Putamen (tissue), 1 donor: ENCODE data around the gene KHDC3L.

Source experiments
- DNase-seq: peaks from one replicate; pipeline ENCODE4 v3.0.0-alpha.2; 2016; ENCODE audit warnings: low spot score

The KHDC3L gene, protein sequence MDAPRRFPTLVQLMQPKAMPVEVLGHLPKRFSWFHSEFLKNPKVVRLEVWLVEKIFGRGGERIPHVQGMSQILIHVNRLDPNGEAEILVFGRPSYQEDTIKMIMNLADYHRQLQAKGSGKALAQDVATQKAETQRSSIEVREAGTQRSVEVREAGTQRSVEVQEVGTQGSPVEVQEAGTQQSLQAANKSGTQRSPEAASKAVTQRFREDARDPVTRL

DNA sequence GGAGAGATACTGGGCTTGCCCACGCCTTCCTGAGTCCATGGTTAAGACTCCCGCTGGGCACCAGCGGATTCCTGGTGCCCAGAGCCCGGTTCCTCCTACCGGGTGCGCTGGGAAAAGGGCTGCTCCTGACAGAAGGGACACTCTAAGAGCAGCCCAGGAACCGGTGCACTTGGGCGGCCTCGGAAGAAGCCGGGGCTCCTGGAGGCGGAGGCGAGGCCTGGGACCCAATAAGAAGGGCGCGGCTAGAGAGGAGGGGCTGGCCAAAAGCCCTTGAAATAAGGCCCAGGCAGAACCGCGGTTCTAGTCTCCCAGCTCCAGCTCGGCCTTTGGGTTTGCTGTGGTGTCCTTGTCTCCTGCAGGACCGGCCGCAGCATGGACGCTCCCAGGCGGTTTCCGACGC lies at the start of gene KHDC3L:
Gene KHDC3L, plus strand, starts transcription at position 301 of the 400 bp plus-strand sequence. Its CDS starts 72 bp downstream, at position 373.
- no peak for DNase-seq

DNA sequence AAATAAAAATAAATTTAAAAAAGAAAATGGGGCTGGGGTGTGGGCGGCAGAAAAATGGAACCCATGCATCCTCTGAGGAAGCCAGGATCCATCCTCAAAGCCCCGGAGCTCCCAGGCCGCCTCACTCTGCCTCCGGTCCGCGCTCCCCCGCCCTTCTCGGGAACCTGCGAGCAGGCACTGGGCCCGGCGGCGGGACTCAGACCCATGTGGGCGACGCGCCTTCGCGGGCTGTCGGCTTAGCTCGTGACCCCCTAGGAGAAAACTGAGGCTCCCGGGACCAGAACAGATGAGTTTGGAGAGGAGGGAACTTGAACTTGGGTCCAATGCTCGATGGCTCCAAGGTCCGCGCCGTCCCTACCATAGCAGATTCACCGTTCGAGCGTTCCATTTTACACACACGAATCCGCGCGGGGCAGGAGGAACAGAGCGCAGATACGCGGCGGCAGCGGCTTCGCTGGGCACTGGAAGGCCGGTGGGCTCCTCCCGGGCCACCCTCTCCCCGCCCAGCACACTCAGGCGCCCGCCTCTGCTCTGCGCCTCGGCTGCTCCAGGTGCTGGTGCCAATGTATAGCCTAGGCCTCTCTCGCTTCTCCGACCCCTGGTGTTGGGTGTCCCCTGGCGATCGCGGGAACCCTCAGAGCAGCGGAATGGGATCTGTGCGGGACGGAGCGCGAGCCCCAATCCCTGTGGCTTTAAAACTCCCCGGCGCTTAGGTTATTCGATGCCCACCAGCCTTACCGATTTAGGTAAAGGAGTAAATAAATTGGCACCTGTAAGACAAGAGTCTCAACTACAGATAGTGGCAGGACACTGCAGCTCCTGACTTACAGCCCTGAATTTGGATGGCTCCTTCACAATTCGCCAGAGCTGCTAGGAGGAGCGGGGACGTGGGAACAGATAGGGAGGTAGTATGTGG lies 47.6 kb upstream of the KHDC3L start:
- DNase-seq: no peak

DNA sequence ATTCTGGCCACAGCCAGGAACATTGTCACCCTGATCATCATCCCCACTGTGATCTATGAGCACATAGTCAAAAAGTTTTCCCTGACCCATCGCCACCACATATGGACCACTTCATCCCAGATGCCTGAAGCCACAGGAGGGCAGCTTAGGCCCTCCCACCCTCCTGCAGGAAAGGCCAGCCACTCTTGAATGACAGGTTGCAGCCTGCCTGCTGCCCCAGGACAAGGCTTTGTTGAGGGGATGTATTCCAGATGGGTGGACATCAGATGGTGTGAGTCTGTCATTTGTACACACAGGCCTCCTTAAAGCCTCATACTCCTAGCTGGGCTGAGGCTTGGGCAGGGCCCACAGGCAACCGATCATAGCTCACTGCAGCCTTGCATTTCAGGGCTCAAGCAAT lies 39.1 kb upstream of the KHDC3L start:
- no peak for DNase-seq

DNA sequence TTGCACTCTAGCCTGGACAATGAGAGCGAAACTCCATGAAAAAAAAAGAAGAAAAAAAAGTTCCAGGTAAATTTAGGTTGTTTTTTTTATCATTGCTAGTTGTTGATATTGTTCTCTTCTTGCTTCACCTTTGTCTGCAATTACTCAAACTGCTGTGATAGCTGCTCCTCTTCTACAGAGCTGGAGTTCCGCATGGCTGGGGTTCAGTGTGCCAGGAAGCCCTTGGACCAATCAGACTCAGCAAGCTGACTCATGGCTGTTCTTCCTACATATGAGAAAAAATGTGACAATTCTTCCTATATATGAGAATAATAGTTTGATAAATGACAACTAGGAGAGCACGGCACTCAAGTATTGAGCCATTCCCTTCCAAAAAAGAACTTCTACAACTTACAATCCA lies 36.8 kb upstream of the KHDC3L start:
- no peak for DNase-seq

DNA sequence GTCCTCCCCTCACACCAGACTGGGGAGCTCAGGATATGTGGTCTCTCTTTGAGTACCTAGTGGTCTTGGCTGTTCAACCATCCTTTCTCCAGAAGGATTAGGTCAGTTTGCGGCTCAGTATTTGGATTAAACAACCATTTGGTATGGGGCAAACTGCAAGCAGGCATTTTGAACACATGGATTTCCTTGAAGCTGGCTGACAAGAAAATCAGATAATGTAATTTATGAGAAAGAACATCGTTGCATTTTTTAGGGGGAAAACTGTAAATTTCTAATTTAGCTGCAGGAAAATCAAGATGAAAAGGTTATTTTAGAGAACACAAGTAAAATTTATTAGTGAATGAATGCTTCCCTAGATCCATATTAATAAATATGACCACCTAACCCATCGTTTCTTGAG lies 33.7 kb upstream of the KHDC3L start:
- DNase-seq: no peak

DNA sequence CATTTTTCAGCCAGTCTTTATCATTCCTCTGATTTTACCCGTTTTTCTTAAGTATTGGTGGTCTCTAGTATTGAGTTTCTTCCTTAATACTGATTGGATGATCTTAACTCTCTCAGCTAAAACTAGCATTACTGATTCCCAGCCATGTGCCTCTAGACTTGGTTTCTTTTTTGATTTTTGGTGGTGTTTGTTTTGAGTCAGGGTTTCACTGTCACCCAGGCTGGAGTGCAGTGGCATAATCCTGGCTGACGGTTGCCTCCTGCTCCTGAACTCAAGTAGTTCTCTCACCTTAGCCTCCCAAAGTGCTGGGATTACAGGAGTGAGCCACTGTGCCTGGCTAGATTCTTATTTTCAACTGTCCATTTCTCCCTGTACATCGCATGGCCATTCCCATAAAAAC lies 33.3 kb upstream of the KHDC3L start:
- DNase-seq: no peak

DNA sequence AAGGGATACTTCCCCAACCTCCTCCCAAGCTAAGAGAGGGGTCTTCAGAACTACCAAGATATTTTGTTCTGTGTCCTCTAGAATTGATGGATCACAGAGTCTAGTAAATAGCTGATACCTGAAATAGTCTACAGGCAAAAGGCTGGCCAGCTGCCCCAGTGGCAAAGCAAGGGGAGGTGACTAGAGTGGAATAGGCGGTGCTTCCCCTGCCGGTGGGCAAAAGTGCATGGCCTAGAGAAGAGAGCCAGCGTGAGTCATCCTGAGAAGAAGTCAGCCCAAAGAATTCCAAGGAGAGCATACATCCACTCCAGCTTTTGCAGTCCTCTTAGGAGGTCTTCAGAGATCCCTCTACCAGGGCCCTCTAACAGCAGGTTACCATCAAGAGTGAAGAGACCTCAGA lies 23.1 kb upstream of the KHDC3L start:
- DNase-seq: no peak

DNA sequence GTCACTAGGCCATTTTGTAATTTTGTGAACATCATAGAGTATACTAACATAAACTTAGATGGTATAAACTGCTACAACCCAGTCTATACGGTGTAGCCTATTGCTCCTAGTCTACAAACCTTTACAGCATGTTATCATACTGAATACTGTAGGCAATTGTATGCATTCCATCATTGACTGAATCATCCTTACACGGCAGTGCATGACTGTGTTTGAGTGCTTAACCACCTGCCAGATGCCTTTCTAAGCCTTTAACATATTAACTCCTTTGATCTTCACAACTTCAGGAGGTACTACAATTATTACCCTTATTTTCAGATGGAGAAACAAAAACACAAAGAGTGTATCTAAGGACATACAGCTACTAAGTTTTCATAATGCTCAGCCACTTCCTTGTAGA lies 22.4 kb upstream of the KHDC3L start:
- no peak for DNase-seq

DNA sequence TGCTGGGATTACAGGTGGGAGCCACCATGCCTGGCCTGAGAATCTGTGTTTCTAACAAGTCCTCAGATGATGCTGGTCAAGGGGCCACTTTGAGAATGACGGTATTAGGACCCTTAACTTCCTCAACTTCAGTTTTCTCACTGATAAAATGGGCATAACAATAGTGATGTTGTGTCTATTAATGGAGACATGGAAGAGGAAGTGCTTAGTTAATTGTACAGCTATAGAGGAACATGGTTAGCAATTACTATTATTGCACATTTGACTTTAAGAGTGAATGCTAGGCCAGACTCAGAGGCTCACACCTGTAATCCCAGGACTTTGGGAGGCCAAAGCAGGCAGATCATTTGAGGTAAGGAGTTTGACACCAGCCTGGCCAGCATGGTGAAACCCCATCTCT lies 21.1 kb upstream of the KHDC3L start:
- no peak for DNase-seq

DNA sequence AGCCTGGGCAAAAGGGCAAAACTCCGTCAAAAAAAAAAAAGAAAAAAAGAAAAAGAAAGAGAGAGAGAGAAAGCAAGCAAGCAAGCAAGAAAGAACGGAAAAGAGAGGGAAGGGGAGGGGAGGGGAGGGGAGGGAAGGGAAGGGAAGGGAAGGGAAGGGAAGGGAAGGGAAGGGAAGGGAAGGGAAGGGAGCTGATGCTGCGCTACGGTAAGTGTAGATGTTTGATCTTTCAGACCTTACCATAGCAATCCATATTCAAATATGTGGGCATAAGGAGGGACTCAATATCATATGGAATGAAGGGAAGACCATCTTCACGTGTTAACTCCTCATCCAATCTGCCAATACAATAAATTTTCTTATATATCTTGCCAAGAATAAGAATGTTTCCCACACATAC lies 20.3 kb upstream of the KHDC3L start:
- no peak for DNase-seq

DNA sequence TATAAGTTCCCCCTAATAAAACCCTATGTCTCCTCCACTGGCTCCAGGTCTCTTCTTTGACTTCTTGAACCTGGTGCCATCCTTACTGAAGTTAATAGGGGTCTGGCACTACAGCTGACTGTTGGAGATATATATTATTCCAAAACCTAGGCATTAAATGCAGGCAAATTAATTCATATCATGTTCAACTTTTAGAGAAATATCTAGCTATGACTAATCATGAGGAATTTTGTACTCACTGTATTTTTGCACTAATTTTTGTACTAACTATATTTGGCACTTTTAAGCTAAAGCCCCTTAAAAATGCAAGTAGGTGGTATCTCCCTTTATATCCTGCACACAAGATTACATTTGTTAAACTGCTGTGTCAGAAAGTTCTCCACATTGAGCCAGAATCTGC lies 19.3 kb upstream of the KHDC3L start:
- DNase-seq: no peak

DNA sequence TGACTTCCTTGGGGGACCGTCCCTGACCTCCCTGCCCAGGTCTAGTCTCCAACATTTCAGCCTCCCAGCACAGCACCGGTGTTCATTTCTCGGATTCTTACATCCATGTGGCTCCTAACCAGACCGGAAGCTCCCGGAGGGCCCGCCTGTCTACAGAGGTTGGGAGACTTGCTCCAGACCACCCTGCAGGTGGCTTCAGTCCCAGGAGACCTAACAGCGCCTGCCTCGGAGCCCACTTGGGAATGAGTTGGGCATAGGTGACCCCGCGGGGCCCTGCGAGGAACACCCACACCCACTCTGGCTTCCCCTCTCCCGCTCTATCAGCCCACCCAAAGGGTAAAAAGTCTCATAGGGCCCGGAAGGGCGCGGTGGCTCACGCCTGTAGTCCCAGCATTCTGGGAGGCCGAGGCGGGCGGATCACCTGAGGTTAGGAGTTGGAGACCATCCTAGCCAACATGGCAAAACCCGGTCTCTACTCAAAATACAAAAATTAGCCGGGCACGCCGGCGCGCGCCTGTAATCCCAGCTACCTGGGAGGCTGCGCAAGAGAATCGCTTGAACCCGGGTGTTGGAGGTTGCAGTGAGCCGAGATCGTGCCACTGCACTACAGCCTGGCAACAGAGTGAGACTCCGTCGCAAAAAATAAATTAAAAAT lies 13.8 kb upstream of the KHDC3L start:
- no peak for DNase-seq

DNA sequence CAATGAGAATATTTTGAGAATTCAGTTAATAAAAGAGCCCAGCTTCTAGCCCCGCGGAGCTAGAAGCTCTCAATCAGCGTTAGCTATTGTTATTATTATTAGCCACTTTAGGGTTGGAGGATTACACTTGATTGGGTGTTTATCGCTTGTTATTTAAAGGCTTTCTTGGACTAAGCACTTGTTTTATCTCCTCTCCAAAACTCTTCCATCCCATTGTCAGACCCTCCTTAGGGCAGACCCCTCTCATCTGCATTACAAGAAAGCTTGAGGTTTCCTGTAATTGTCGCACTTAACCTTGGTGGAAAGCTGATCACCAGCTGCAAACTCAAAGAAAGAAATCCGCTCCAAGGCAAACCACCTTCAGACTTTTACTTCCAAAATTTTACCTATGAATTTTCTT lies 13.1 kb upstream of the KHDC3L start:
- DNase-seq: no peak

DNA sequence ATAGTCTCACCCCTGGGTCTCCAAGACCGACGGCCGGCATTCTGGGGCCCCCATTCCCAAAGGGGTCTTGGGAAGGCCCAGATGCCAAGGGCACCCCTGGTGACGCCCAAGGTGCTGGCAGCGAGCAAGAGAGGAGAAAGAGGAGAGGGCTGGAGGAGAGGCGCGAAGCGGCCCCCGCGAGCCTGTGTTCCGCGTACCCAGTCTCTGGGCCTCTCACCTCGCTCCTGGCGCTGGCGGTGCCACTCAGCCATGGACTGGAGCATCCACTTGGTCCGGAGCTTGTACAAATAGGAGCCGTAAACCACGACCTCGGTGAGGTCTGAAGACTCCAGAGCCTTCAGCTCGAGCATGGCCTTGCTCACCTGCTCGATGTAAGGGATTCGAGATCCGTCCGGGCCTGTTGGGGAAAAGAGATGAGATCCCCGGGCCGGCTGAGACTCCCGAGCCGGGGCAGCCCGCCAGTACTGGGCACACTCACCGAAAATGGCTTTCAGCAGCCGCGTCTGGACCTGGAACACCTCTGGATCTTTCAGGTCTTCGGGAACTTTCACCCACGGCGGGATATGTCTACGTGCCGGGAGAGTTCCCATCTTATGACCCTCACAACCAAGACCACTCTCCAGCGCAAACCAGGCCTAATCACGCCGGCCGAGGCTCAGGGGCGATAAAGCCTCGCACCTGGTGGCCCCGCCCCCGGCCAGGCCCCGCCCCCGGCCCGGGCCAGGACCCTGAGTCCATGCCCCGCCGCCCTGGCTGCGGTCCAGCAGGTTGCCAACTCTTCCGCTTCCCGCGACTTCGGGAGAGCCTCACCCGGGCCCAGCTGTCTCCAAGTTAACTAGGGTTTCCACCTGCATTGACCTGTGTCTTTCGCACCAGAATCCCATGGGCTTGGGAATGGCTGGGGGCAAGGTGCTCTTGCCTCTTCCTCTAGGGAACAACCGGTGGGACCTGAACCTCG lies 8.5 kb upstream of the KHDC3L start, which contains the start of gene DPPA5:
Gene DPPA5, minus strand, starts transcription at position 641 of the 958 bp plus-strand sequence. Its CDS starts 51 bp downstream, at position 590.
- no peak for DNase-seq

DNA sequence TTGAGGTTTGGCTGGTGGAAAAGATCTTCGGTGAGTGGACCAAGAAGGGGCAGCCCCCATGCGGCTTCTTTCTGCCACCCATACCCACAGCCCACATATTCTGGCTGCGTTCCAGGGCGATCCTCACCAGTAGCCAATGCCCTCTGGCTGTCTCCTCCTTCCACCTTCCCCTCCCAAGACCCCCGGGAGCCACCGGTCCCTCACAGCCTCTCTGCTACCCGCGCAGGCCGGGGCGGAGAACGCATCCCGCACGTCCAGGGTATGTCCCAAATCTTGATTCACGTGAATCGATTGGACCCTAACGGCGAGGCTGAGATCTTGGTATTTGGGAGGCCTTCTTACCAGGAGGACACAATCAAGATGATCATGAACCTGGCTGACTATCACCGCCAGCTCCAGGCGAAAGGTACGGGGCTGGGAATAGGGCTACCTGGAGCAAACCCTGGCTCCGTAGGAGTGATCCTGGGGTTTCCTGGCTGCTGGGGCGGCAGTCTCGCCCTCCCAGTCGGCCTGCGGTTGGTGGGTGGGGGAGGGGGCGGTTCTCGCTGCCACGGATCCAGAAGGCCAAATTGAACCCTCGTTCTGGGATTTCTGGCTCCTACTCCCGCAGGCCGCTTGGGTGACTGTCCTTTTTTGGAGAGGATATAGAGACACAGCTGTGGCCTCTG lies 545 bp downstream of the KHDC3L start:
- no peak for DNase-seq

DNA sequence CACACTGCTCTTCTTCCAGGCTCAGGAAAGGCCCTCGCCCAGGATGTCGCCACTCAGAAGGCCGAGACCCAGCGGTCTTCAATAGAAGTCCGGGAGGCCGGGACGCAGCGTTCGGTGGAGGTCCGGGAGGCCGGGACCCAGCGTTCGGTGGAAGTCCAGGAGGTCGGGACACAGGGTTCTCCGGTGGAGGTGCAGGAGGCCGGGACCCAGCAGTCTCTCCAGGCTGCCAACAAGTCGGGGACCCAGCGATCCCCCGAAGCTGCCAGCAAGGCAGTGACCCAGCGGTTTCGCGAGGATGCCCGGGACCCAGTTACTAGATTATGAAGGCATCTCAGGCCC lies 1.0 kb downstream of the KHDC3L start:
- no peak for DNase-seq

DNA sequence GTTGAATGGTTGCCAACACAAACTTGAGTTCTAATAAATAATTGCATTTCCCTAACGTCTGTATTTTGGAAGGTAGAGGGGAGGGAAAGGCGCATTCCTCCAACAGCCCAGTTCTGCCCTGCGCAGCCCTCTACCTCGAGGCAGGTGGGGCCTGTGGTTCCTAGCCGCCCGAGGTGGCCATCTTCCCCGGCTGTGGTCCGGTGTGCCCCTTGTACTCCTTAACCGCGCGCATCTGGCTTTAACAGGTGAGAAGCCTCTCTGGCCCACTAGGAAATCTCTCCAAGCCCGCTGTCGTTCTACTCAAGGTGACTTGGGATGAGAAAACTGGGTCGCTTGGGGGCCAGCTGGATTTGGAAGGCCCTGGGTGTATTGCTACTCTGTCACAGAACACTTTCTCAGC lies 1.7 kb downstream of the KHDC3L start:
- no peak for DNase-seq

DNA sequence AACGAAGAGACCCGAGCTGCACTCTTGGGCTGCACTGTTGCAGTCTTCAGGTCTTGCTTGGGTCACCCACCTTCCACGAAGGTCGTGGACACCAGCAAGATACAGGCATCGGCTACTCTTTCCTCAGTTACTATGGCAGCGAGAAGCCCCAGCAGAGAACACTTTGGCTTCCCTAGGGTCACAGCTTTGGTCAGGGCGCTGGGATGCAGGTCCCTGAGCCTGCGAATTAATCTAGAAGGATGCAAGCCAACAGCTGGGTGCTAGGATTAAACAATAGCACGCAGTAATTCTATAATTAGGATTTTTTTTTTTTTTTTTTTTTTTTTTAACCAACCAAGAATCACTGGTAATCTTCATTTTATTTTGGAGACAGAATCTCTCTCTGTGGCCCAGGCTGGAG lies 2.1 kb downstream of the KHDC3L start:
- DNase-seq: no peak

DNA sequence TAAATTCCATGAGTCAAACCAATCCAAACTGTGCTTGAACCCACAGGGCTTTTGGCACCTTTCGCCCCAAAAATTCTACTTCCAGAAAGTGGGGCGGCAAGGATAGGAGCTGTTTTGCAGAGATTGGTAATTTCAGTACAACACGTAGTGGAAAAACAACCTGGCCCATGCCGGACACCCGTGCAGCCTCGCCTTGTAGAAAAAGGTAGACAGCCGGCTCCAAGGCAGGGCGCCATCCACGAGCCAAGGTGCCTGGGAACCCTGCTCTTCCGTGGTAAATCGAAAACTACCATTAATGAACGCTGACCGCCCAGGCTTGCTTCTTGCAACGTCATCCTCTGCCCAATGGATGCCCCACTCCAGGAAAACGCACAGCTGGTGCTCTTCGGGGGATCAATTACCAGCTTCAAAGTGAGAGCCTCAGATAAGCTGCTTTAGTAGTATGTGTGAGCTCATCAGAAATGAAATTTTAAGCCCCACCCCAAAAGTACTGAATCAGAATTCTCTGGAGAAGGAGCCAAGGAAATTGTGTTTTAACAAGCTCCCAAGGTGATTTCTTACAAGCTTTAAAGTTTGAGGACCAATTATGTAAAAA lies 5.4 kb downstream of the KHDC3L start:
- no peak for DNase-seq

DNA sequence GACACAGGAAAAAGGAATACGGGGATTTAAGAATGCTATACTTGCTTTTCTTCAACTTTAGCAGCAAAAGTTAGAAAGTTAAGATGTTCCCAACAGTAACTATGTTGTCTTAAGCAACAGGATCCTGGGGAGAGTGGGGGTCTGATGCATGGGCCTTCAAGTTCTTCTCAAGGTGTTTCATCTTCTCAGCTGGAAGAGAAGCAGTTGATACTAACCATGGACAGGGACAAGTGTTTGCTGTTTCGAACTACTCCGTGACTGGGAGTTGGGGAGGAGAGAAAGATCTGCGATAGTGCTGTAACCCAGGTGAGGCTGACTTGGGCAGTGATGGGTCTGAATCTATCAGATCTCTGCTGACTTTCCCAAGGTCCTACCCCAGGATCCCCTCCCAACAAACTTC lies 6.2 kb downstream of the KHDC3L start:
- DNase-seq: no peak

DNA sequence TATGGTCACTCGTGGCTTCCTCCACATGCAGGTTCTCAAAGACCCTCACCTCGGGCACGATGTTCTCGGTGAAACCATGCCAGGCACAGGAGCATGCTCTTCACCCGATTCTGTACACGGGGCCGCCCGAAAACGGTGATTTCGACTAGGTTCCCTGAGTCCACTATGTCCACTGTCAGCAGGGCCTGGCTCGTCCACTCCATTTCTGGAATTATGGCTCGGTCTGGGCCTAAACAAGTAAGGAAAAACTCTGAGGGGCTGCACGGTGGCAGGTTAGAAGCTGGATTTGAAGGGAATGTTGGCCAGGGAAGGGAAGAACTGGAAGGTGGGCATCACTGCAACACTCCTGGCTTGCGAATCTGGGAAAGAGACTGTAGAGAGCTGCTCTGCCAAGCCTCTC lies 6.7 kb downstream of the KHDC3L start:
- no peak for DNase-seq
